GM18870 (cell line): ENCODE measurements around the gene CKAP2L.

Experiments
- ATAC-seq: cut with Tn5 transposase; IDR thresholded peaks from one replicate; pipeline ENCODE4 v1.9.1; 2021; ENCODE audit warnings: moderate library complexity; ENCODE audit not compliant: unreplicated experiment

Gene CKAP2L

DNA sequence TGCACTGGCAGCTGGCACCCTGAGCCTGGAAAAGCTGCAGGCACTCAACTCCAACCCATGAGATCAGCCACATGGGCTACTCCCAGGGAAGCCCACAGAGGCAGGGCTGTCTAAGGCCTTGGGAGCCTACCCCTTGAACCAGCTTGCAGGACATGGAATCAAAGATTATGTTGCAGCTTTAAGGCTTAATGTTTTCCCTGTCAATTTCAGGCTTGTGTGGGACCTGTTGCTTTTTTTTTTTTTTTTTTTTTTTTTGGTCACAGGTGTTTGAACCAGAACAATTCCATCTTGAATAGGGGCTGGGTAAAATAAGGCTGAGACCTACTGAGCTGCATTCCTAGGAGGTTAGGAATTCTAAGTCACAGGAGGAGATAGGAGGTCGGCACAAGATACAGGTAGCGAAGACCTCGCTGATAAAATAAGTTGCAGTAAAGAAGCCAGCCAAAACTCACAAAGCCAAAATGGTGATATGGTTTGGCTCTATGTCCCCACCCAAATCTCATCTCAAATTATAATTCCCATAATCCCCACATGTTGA, 27.4 kb upstream of the CKAP2L start:
- no peak for ATAC-seq

DNA sequence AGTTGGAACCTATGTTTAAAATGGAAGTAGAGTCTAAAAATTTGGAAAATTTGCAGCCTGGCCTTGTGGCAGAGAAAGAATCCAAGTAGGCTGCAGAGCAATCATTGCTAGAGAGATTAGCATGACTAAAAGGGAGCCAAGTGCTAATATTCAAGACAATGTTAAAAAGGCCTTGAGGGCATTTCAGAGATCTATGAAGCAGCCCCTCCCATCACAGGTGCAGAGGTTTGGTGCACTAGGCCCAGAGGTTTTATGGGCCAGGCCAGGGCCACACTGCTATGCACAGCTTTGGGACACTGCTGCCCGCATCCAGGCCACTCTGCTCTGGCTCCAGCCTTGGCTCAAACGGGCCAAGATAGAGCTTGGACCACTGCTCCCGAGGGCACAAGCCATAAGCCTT, 26.6 kb upstream of the CKAP2L start:
- no peak for ATAC-seq

DNA sequence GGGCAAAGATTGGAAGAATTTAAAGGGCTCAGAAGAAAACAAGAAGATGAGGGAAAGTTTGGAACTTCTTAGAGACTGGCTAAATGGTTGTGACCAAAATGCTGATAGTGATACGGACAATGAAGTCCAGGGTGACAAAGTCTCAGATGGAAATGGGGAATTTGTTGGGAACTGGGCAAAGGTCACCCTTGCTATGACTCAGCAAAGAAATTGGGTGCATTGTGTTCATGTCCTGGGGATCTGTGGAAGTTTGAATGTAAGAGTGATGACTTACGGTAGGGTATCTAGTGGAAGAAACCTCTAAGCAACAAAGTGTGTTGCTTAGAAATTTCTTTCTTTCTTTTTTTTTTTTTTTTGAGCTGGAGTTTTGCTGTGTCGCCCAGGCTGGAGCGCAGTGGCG, 25.9 kb upstream of the CKAP2L start:
- ATAC-seq: no peak

DNA sequence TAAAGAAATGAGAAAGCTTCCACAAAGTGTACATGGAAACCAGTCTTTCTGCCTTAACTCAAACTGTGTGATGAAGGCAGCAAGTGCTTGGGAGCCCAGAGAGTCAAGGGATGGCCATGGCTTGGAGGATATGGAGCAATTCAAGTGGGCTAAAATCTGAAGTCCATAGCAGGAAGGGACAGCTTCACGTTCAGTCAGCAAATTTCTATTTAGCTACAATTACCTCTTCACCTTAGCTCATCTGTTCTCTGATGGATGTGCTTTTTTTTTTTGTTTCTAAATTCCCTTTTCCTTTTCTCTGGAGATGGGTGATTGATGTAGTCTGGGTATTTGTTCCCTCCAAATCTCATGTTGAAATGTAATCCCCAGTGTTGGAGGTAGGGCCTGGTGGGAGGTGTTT, 24.8 kb upstream of the CKAP2L start:
- ATAC-seq: no peak

DNA sequence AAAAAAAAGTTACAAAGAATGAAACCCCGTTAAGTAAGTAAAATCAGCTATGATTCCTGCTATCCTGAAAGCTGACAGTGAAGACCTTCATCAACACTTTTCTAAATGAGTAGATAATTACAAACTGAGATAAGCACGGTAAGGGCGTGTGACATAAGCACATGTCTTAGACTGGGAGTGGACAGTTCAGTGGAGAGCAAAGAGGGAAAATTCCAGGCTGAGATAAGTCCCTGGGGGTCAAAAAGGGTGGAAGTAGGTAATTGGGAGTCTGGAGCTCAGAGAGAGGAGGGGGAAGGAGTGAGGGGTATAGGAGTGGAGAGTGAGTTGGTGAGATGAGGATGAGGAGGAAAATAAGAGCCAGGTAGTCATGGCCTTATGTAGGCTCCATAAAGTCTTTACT, 24.2 kb upstream of the CKAP2L start:
- ATAC-seq: no peak

DNA sequence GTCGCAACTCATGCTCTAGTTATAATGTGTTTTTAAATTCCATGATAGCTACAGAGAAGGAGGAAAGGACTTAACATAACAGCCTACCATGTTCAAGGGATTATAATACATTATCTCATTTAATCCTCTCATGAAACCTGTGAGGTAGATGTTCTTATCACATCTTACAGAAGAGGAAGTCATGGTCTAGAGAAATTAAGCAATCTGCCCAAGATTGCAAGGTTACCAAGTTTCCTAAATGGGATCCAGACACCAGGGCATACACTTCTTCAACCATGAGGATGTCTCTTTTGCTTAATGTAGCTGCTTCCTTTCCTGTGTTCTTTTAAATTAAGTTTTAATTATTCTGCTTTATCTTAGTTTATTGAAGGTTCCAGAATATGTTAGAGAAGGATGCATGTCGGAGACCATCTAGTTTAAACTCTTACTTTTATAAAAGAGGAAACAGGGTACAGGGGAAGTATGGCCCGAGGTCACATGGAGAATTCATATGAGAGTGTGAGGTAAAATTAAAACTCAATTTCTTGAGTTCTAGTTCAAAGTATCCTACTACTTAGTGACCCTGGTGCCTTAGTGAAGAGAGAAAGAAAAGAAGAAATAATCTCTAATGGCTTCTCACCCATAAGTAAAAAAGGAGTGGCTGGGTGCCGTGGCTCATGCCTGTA, 23.5 kb upstream of the CKAP2L start:
- ATAC-seq: no peak

DNA sequence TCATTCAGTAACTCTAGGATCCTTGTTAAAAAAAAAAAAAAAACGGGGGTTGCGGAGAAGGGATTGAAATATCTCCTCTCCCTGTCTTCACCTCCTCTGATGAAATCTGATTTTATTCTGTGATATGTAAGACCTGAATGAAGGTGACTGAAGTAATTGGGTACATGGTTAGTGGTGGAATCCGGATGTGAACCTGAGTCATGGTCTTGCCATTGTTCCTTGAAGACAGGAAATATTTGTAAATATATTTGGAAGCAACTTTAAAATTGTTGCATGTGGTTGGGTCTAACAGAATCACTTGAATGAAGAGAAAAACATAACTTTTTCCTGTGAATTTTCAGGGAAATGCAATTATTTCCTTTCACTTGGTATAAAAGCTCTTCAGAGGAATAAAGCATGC, 22.9 kb upstream of the CKAP2L start:
- ATAC-seq: no peak

DNA sequence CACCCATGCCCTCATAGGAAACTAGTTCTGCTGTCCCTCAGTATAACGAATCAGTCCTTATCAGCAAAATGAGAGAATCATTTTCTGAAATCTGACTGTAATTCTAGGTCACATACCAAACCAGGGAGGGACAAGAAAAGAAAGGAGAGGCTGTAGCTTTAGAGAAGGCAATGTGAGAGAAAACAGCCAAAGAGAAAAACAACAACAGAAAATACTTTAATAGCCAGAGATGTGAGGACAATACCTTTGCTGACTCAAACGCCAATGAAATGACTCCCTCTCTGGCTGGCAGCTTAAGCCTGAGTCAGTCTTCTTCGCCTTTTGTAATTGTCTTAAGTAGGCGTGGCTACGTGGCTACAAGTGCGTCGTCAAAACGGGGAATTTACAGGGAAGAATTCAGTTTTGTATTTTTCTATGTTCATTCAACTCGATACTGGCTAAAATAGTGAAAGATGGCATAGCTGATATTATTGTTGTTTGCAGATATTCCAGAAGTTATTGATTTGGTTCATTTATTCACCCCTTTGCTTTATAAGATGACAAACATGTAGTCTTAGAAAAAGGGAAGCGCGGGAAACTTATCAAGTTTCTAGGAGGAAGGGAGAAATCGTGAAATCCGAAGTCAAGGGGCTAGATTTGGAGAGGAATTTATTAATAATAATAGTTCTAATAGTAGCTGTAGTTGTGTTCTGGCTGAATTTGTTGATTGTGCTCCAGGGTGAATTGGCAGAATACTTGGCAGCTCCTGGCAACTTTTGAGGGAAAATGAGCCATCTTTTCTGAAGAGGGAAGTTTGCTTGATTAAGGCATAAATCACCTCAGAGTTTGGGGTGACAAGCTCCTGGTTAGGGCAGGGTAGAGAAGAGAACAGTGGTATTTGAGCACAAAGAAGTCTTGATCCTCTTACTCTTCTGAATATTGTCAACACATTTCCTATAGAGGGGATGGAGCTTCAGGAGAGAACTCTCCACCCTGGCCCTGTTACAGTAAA, 20.1 kb upstream of the CKAP2L start, which contains the start of gene IL1A:
TSS of gene IL1A (minus strand) at position 295 of the 991 bp plus-strand sequence. CDS start 723 bp downstream, outside the sequence.
- ATAC-seq: no peak

DNA sequence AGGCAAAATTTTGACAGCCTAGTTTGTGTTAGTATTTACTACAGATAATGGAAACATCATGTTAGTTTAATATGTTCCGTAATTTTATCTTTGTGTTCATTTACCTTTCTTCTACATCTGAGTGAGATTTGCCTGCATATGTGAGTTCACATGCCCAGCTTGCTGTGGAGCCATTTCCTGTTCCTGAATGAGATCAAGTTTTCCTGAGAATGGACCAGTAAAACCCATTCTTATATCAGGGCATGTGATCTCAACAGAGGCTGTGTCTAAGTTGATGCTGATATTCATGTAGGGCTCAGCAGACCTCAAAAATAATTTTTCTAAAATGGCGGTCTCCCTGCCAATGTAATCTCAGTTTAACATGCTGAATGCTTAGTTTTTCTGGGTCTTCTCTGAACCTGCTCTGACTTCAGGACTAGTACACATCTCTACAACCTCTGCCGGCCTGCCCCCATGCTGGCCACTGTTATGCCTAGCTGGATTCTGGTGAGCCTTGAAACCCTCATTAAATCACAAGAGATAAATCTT, 18.8 kb upstream of the CKAP2L start:
- no peak for ATAC-seq

DNA sequence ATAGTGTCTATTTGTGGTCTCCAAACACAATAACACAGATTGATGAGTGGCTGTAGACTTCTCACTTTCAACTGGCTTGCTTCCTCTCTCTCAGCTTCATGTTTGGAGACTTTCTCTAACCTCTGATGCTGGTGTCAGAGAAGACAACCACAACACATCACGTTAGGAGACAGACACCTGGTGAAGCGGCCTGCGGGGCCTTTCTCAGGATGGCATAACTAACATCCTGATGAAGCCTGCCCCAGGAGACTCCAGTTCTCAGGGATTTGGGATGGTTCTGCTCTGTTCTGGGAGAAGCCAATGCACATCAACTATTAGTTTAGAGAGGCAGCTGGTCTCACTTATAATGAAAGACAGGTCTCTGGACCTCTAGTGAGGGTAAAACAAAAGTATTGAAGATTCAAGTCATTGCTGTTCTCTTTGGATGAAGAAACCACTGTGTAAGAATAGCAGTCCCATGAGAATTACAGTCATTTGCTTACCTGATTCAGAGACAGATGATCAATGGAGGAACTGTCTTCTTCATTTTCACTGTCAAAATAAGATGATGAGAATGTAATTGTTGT, 17.9 kb upstream of the CKAP2L start:
- peak; percentile 68 for ATAC-seq

DNA sequence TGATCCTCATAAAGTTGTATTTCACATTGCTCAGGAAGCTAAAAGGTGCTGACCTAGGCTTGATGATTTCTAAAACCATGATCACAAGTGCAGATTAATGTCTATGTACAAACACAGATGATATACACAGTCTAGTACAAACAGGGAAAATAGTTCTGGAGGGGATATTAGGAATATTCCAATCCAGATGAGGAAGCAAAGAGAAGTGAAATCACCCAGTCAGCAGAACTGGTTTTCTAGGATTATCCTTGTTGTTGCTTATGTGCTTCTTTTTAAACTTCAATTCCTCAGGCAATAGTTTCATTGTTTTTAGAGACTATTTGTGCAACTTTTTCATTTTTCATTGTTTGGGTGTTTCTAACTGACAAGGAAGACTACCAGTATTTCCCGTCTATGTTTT, 15.2 kb upstream of the CKAP2L start:
- ATAC-seq: no peak

DNA sequence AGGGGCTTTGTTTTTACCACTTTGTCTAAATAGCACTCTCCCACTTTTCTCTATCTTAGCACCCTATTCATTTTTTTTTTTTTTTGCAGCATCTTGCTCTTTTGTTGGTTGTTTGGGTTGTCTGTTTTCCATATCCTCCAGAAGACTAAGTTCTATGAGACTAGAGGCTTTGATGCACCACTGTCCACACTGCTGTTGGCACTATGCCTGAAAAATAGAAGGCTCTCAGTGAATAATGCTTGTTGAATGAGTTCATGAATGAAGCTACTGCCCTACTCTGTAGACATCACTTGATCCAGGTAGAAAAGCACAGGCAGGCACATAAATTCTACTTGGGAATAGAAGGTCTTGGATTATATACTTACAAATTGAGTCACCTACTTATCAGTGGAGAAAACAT, 12.6 kb upstream of the CKAP2L start:
- ATAC-seq: no peak

DNA sequence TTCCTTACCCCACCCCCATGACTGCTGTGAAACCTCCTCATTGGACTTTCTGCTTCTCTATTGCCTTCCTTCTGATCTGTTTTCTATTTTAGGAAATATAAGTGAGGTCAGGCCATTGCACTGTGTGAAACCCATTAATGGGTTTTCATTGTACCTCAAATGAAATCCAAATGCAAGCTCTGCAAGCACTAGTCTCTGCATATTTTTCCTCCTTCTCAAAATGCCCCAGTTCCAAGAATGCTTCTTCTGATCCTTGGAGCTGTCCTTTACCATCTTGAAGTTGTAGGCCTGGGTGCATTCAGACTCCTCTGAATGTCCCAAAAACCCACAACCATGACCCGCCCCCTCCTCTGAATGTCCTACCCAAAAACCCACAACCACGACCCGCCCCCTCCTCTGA, 11.7 kb upstream of the CKAP2L start:
- ATAC-seq: no peak

DNA sequence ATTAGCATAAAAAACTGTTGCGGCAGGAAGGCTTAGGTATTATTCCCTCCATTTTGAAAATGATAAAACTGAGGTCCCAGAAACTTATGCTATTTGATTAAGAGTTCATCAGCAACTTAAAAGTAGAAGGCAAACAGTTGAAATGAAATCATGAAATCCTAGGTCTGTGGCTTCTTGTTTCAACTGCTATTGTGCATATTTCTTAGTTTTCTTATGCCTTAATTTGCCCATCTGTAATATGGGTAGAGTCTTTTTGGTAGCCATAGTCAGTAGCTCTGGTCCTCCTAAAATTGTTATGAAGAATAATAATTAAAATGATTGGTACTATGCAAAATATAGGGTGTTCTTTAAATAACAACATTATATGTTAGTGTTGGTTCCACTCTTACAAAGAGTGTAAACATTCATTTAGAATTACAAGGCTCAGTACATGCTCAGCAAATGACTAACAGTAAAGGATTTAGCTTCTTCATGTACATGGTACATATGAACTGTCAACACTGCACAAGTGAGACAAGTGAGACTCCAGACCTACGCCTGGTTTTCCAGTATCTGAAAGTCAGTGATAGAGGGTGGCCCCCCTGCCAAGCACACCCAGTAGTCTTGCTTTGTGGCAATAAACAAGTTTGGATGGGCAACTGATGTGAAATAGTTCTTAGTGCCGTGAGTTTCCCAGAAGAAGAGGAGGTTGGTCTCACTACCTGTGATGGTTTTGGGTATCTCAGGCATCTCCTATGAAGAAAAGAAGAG, 10.3 kb upstream of the CKAP2L start:
- ATAC-seq: no peak

DNA sequence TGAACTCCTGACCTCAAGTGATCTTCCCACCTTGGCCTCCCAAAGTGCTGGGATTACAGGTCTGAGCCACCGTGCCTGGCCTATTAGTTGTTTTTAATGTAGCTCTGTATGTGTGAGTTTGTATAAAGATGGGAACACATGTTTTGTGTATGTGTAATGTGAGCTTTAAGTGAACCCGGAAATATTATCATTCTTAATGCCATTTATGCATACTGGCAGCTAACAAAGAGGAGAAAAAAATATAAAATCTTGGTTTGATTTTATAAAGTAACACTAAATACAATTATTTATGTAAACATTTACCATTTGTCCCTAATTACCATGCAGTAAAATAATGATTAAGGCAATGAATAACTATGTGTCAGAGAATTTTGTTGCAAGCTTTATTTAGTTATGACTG, 9.1 kb upstream of the CKAP2L start:
- no peak for ATAC-seq

DNA sequence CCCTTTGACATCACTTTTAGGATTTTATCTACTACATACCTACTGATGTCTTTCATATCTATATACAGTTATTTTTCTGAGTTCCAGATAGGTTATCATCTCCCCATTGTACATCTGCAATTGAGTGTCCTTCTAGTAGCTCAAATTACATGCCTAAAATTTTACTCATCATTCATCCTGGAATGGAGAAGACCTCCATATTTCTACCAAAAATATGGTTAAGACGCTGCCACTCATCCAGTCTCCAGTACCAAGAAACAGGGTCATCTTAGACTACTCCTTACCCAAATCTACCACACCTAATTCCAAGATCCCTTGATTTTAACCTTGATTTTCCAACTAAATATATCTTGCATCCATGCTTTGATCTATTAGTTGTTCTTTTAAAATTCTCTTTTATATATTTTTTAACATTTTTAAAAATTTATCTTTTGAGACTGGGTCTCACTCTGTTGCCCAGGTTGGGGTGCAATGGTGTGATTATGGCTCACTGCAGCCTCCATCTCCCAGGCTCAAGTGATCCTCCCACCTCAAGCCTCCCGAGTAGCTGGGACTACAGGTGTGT, 8.6 kb upstream of the CKAP2L start:
- no peak for ATAC-seq

DNA sequence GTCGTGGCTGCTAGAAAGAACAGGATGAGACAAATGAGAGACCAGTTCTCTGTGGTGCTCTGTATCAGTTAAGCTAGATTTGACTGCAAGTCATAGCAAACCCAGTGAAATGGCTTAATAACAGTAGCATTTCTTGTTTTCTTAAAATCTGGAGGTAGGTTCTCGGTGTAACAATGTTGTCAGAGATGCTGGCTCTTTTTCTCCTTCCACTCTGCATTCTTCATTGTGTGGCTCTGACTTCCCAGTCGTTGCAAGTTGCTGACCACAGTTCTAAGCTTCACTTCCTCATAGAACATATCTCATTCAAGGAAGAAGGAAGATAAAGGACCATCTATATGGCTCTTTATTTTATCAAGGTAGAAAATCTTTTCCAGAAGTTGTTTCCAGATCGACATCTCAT, 7.9 kb upstream of the CKAP2L start:
- no peak for ATAC-seq

DNA sequence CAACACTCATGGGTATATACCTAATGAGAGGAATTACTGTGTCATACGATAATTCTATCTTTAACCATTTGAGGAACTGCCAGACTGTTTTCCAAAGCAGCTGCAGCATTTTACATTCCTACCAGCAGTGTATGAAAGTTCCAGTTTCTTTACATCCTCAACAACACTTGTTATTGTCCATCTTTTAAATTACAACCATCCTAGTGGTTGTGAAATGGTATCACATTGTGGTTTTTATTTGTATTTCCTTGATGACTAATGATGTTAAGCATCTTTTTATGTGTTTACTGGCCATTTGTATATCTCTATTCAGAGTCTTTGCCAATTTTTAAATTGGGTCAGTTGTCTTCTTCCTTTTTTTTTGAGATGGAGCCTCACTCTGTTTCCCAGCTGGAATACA, 4.0 kb upstream of the CKAP2L start:
- no peak for ATAC-seq

DNA sequence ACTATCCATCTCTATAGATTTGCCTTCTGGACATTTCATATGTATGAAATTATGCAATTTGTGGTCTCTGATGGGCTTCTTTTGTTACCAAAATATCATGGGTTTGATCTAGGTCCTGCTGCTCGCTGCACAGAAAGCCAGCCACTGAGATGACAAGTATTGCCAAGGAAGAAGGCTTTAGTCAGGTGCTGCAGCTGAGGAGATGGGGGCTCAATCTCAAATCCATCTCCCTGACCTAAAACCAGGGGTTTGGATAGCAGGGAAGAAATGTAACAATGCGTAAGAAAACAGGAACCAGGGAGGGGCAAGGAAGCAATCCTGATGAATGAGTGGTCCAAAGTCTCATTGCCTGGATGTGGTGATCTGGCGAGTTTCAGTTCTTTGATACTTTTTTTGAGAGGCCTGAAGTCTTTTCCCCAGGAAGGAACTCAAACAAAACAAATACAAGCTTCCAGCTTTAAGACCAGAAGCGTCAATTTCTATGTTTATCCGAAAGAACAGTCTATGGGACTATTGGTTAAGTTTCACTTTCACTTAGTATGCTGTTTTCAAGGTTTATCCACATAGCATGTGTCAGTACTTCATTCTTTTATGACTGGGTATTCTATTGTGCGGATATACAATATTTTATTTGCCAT, 3.4 kb upstream of the CKAP2L start:
- no peak for ATAC-seq

DNA sequence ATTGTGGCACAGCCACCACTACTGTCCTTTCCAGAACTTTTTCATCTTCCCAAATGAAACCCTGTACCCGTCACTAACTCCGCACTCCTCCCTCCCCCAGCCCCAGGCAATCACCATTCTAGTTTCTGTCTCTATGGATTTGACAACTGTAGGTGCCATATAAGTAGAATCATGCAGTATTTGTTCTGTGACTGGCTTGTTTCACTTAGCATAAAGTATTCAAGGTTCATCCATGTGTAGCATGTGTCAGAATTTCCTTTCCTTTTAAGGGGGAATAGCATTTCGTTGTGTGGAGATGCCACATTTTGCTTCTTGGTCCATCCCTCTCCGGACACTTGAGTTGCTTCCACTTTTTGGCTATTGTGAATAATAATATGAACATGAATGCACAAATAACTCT, 842 bp upstream of the CKAP2L start:
- ATAC-seq: no peak
